ENCODE data around the gene TRAM2. TPM values are rescaled to one million over a fixed set of nuclear protein-coding genes. Genes with fewer than 3 reads are reported as not detected.

The TRAM2 gene
- total RNA-seq, 1 donor from 2014 or later = 320 TPM

GRCh38 chr6:52575502-52575892 is 1.4 kb downstream of the TRAM2 start:
- Mint-ChIP-seq H3K4me3 (ENCODE audit: unreplicated experiment) (peak overlapping the region; percentile 93), H3K27me3 (ENCODE audit: unreplicated experiment) (no peaks in the 10 kb centered on the region), H3K9me3 (ENCODE audit: unreplicated experiment) (no peaks in the 10 kb centered on the region), H3K4me1 (ENCODE audit: unreplicated experiment) (peaks cover 51% of the 10 kb centered on the region), H3K36me3 (ENCODE audit: unreplicated experiment) (peaks cover 20% of the 10 kb centered on the region), H3K27ac (ENCODE audit: unreplicated experiment) (peak overlapping the region; percentile 93)
- no peak for DNase-seq (ENCODE audit: extremely low spot score, unreplicated experiment)
- no peak for TF ChIP-seq CTCF (IDR thresholded peaks at IDR 0.05)

- H3K4me1 Mint-ChIP-seq (ENCODE audit: unreplicated experiment) = peaks cover 57% of the 10 kb centered on the region
- no peak for DNase-seq (ENCODE audit: extremely low spot score, unreplicated experiment)
- H3K27me3 Mint-ChIP-seq (ENCODE audit: unreplicated experiment) = no peaks in the 10 kb centered on the region
- no peaks in the 10 kb centered on the region for H3K9me3 Mint-ChIP-seq (ENCODE audit: unreplicated experiment)
- H3K27ac Mint-ChIP-seq (ENCODE audit: unreplicated experiment) = peak overlapping the region; percentile 93
- peaks cover 20% of the 10 kb centered on the region for H3K36me3 Mint-ChIP-seq (ENCODE audit: unreplicated experiment)
- peak overlapping the region; percentile 93 for H3K4me3 Mint-ChIP-seq (ENCODE audit: unreplicated experiment)
- no peak for TF ChIP-seq CTCF (IDR thresholded peaks at IDR 0.05)
Measured at GRCh38 chr6:52574709-52575501, 2.0 kb downstream of the TRAM2 start.

- H3K27ac Mint-ChIP-seq (ENCODE audit: unreplicated experiment) = peak overlapping the region; percentile 93
- TF ChIP-seq CTCF (IDR thresholded peaks at IDR 0.05) = peak; percentile 35
- peaks cover 31% of the 10 kb centered on the region for H3K36me3 Mint-ChIP-seq (ENCODE audit: unreplicated experiment)
- peaks cover 72% of the 10 kb centered on the region for H3K4me1 Mint-ChIP-seq (ENCODE audit: unreplicated experiment)
- no peaks in the 10 kb centered on the region for H3K9me3 Mint-ChIP-seq (ENCODE audit: unreplicated experiment)
- H3K27me3 Mint-ChIP-seq (ENCODE audit: unreplicated experiment) = no peaks in the 10 kb centered on the region
- peak overlapping the region; percentile 93 for H3K4me3 Mint-ChIP-seq (ENCODE audit: unreplicated experiment)
- no peak for DNase-seq (ENCODE audit: extremely low spot score, unreplicated experiment)
Measured at GRCh38 chr6:52573295-52573694, 3.6 kb downstream of the TRAM2 start.

- Mint-ChIP-seq H3K27me3 (ENCODE audit: unreplicated experiment) (no peaks in the 10 kb centered on the region), H3K4me3 (ENCODE audit: unreplicated experiment) (peak overlapping the region; percentile 93), H3K9me3 (ENCODE audit: unreplicated experiment) (no peaks in the 10 kb centered on the region), H3K36me3 (ENCODE audit: unreplicated experiment) (peaks cover 36% of the 10 kb centered on the region), H3K27ac (ENCODE audit: unreplicated experiment) (peak overlapping the region; percentile 93), H3K4me1 (ENCODE audit: unreplicated experiment) (peaks cover 72% of the 10 kb centered on the region)
- no peak for TF ChIP-seq CTCF (IDR thresholded peaks at IDR 0.05)
- DNase-seq (ENCODE audit: extremely low spot score, unreplicated experiment) = no peak
Measured at GRCh38 chr6:52572536-52572935, 4.3 kb downstream of the TRAM2 start.

GRCh38 chr6:52571099-52571755 is 5.6 kb downstream of the TRAM2 start:
- no peak for TF ChIP-seq CTCF (IDR thresholded peaks at IDR 0.05)
- H3K27me3 Mint-ChIP-seq (ENCODE audit: unreplicated experiment) = no peaks in the 10 kb centered on the region
- peak overlapping the region; percentile 91 for H3K27ac Mint-ChIP-seq (ENCODE audit: unreplicated experiment)
- H3K4me3 Mint-ChIP-seq (ENCODE audit: unreplicated experiment) = peak overlapping the region; percentile 93
- no peaks in the 10 kb centered on the region for H3K9me3 Mint-ChIP-seq (ENCODE audit: unreplicated experiment)
- peaks cover 42% of the 10 kb centered on the region for H3K36me3 Mint-ChIP-seq (ENCODE audit: unreplicated experiment)
- no peak for DNase-seq (ENCODE audit: extremely low spot score, unreplicated experiment)
- H3K4me1 Mint-ChIP-seq (ENCODE audit: unreplicated experiment) = peaks cover 83% of the 10 kb centered on the region
